Right renal pelvis (tissue), 4 donors: ENCODE results near the gene ANOS1. TPM values are rescaled to one million over a fixed set of nuclear protein-coding genes. Genes with fewer than 3 reads are reported as not detected.

ENCODE experiments used
- polyA plus RNA-seq, 4 donors: library from polyadenylated mRNA; unstranded; fragments of 120-200 nt; gene quantifications; one replicate each; pipeline ENCODE4 v1.2.1, GENCODE V29; 2013; ENCODE audit not compliant: insufficient read length in 4 of 4

Gene ANOS1
- polyA plus RNA-seq, 4 donors, result 9.4 to 10.2 (median 9.8) TPM

Other genes with a start within 250 kb of the ANOS1 start
- not detected for gene FAM9A, start 69.2 kb upstream of the ANOS1 start, polyA plus RNA-seq